Adrenal gland (tissue), 5 donors: ENCODE data around the gene MRPL36.

Source experiments
- CTCF ChIP-seq, 6 experiments: fragments of 450-650 bp in 4 of 6; fragments of 200-600 bp in 2 of 6; sonication (generic) in 1 of 6; IDR thresholded peaks; 1 replicate in 5 of 6; 2 replicates in 1 of 6; pipeline versions ENCODE4 v1.5.1 to v1.8.0; 2016 to 2021; ENCODE audit warnings: antibody characterized with exemption in 6 of 6, mild to moderate bottlenecking in 2 of 6, moderate library complexity in 1 of 6
- POLR2A ChIP-seq, 2 donors: fragments of 450-650 bp; IDR thresholded peaks; one replicate each; pipeline ENCODE4 v1.6.1; 2017; ENCODE audit warnings: antibody characterized with exemption in 2 of 2, mild to moderate bottlenecking in 2 of 2, moderate library complexity in 1 of 2
- donor health status: DM: no; HTN: no; CAD: no.

- TF ChIP-seq CTCF (IDR thresholded peaks at IDR 0.05) (no peak), POLR2A (IDR thresholded peaks at IDR 0.05) (no peak)
Measured at GRCh38 chr5:1805326-1805725, 5.7 kb upstream of the MRPL36 start.
